DND-41 (cell line): Measurements from ENCODE around the gene FAM216A.

Source experiments
- ATAC-seq: fragments of 200-7000 bp; cut with Tn5 transposase; 3 replicates; pipeline ENCODE4 v1.9.1; 2021; ENCODE audit warnings: low read depth; ENCODE audit not compliant: insufficient read depth
- DNase-seq: peaks from one replicate; pipeline ENCODE4 v3.0.0-alpha.2; 2020
- H2AFZ ChIP-seq: 2 replicates; pipeline ENCODE4 v1.6.0; 2012; ENCODE audit warnings: low read depth, low read length
- H3K27ac ChIP-seq: 2 replicates; pipeline ENCODE4 v1.5.1; 2012; ENCODE audit warnings: low read length, inconsistent platforms
- H3K27me3 ChIP-seq: fragments of 200-600 bp; sonication (generic); 2 replicates; pipeline ENCODE4 v1.6.0; 2012; ENCODE audit warnings: low read length, mild to moderate bottlenecking, inconsistent platforms; ENCODE audit not compliant: insufficient read depth, poor library complexity
- H3K36me3 ChIP-seq: 2 replicates; pipeline ENCODE4 v1.5.1; 2012; ENCODE audit warnings: low read length, inconsistent platforms; ENCODE audit not compliant: insufficient read depth
- H3K4me1 ChIP-seq: 2 replicates; pipeline ENCODE4 v1.5.1; 2012; ENCODE audit warnings: mild to moderate bottlenecking, low read length; ENCODE audit not compliant: insufficient read depth
- H3K4me2 ChIP-seq: 2 replicates; pipeline ENCODE4 v1.6.0; 2012; ENCODE audit warnings: mild to moderate bottlenecking, moderate library complexity, low read length, inconsistent platforms; ENCODE audit not compliant: insufficient read depth
- H3K4me3 ChIP-seq, 2 experiments: fragments of 200-600 bp in 1 of 2; shearing (Covaris generic) in 1 of 2; 2 replicates each; pipeline ENCODE4 v1.5.1; 2012 to 2016; ENCODE audit warnings: inconsistent platforms in 2 of 2, low read length in 2 of 2, mild to moderate bottlenecking in 2 of 2, low read depth in 1 of 2, moderate library complexity in 1 of 2
- H3K79me2 ChIP-seq: 2 replicates; pipeline ENCODE4 v1.6.0; 2012; ENCODE audit warnings: low read length, inconsistent platforms; ENCODE audit not compliant: insufficient read depth
- H3K9ac ChIP-seq: 2 replicates; pipeline ENCODE4 v1.6.0; 2012; ENCODE audit warnings: low read depth, mild to moderate bottlenecking, inconsistent platforms, low read length, moderate library complexity
- H3K9me3 ChIP-seq: 2 replicates; pipeline ENCODE4 v1.5.1; 2012; ENCODE audit warnings: low read length, moderate library complexity, mild to moderate bottlenecking, inconsistent platforms; ENCODE audit not compliant: insufficient read depth, severe bottlenecking
- H4K20me1 ChIP-seq: 2 replicates; pipeline ENCODE4 v1.6.0; 2012; ENCODE audit warnings: low read length; ENCODE audit not compliant: insufficient read depth
- EZH2 ChIP-seq: IDR thresholded peaks from 3 replicates; pipeline ENCODE4 v1.6.1; 2012; ENCODE audit warnings: borderline replicate concordance, low read depth, mild to moderate bottlenecking, moderate library complexity, low read length, inconsistent platforms; ENCODE audit not compliant: severe bottlenecking
- TF ChIP-seq, protein P1 (sequence below): IDR thresholded peaks from 2 replicates; pipeline ENCODE4 v1.5.1; 2012; ENCODE audit warnings: borderline replicate concordance, low read length, moderate library complexity, mild to moderate bottlenecking; ENCODE audit not compliant: poor library complexity, severe bottlenecking; ENCODE audit errors: extremely low read depth

FAM216A gene

GRCh38 chr12:110436231-110436630 is 32.4 kb upstream of the FAM216A start:
- Histone ChIP-seq H3K79me2 (peaks cover 4% of the 10 kb centered on the region; the same call in 1 of the 2 replicates), H2AFZ (no peak overlapping the region), H4K20me1 (no peaks in the 10 kb centered on the region), H3K4me1 (peaks cover 4% of the 10 kb centered on the region; the same call in 1 of the 2 replicates), H3K9ac (no peak overlapping the region), H3K4me3 (no peak overlapping the region), H3K36me3 (peaks cover 47% of the 10 kb centered on the region), H3K9me3 (no peaks in the 10 kb centered on the region), H3K4me2 (no peak overlapping the region), H3K27ac (no peak overlapping the region), H3K27me3 (no peaks in the 10 kb centered on the region)
- TF ChIP-seq, protein P1, sequence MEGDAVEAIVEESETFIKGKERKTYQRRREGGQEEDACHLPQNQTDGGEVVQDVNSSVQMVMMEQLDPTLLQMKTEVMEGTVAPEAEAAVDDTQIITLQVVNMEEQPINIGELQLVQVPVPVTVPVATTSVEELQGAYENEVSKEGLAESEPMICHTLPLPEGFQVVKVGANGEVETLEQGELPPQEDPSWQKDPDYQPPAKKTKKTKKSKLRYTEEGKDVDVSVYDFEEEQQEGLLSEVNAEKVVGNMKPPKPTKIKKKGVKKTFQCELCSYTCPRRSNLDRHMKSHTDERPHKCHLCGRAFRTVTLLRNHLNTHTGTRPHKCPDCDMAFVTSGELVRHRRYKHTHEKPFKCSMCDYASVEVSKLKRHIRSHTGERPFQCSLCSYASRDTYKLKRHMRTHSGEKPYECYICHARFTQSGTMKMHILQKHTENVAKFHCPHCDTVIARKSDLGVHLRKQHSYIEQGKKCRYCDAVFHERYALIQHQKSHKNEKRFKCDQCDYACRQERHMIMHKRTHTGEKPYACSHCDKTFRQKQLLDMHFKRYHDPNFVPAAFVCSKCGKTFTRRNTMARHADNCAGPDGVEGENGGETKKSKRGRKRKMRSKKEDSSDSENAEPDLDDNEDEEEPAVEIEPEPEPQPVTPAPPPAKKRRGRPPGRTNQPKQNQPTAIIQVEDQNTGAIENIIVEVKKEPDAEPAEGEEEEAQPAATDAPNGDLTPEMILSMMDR, result no peak
- no peak for TF ChIP-seq EZH2
- no peak for ATAC-seq
- DNase-seq, result no peak

GRCh38 chr12:110444455-110444854 is 24.2 kb upstream of the FAM216A start:
- peaks cover 24% of the 10 kb centered on the region for H3K4me1 ChIP-seq
- H3K36me3 ChIP-seq, result peaks cover 79% of the 10 kb centered on the region
- peaks cover 10% of the 10 kb centered on the region; the same call in 1 of the 2 replicates for H4K20me1 ChIP-seq
- H3K79me2 ChIP-seq, result peaks cover 64% of the 10 kb centered on the region
- no peak overlapping the region for H3K27ac ChIP-seq
- H3K4me2 ChIP-seq, result no peak overlapping the region
- ATAC-seq, result no peak
- H3K9ac ChIP-seq, result no peak overlapping the region
- H3K27me3 ChIP-seq, result no peaks in the 10 kb centered on the region
- DNase-seq, result no peak
- TF ChIP-seq EZH2, result no peak
- TF ChIP-seq, protein P1, result no peak
- H3K4me3 ChIP-seq, result no peak overlapping the region
- H3K9me3 ChIP-seq, result no peaks in the 10 kb centered on the region
- no peak overlapping the region for H2AFZ ChIP-seq

GRCh38 chr12:110449799-110450497 is 18.7 kb upstream of the FAM216A start, which contains the start of gene ARPC3:
TSS of gene ARPC3 (minus strand) at chr12:110450337. CDS start at chr12:110450260, 77 bp downstream.
- ATAC-seq (peak; percentile 97), DNase-seq (peak; percentile 96)
- Histone ChIP-seq H2AFZ (peak within 1 kb of the TSS; percentile 79), H3K9ac (peak within 1 kb of the TSS; percentile 99), H3K4me3 (peak within 1 kb of the TSS; percentile 99 to 100), H3K36me3 (peaks cover 80% of the 10 kb centered on the region), H3K4me2 (peak within 1 kb of the TSS; percentile 82), H3K79me2 (peaks cover 51% of the 10 kb centered on the region), H3K27ac (peak within 1 kb of the TSS; percentile 96), H4K20me1 (peaks cover 10% of the 10 kb centered on the region; the same call in 1 of the 2 replicates), H3K27me3 (no peaks in the 10 kb centered on the region), H3K9me3 (no peaks in the 10 kb centered on the region), H3K4me1 (peaks cover 32% of the 10 kb centered on the region)
- TF ChIP-seq, protein P1, result peak; percentile 95
- TF ChIP-seq EZH2, result no peak
